H9 (cell line): Measurements from ENCODE around the gene PAK1. TPM values are rescaled to one million over a fixed set of nuclear protein-coding genes. Genes with fewer than 3 reads are reported as not detected.

ENCODE experiments used
- DNase-seq: peaks from one replicate; pipeline ENCODE4 v3.0.0-alpha.2; 2017
- H2AFZ ChIP-seq: one replicate; pipeline ENCODE4 v1.6.1; 2013; ENCODE audit warnings: mild to moderate bottlenecking, low read length, control low read depth, moderate library complexity
- H2AK5ac ChIP-seq: 2 replicates; pipeline ENCODE4 v1.6.1; 2013; ENCODE audit warnings: low read length, control low read depth, mixed read lengths; ENCODE audit not compliant: insufficient read length
- H2BK120ac ChIP-seq: one replicate; pipeline ENCODE4 v1.6.1; 2013; ENCODE audit warnings: low read depth, mild to moderate bottlenecking, low read length, control low read depth, inconsistent platforms; ENCODE audit not compliant: poor library complexity, severe bottlenecking
- H2BK12ac ChIP-seq: 2 replicates; pipeline ENCODE4 v1.6.1; 2013; ENCODE audit warnings: low read length, control low read depth, mixed read lengths, low read depth; ENCODE audit not compliant: insufficient read length
- H2BK15ac ChIP-seq: 2 replicates; pipeline ENCODE4 v1.6.1; 2013; ENCODE audit warnings: low read depth, low read length, control low read depth
- H2BK20ac ChIP-seq: one replicate; pipeline ENCODE4 v1.6.1; 2013; ENCODE audit warnings: low read depth, mild to moderate bottlenecking, low read length, control low read depth, inconsistent platforms; ENCODE audit not compliant: poor library complexity, severe bottlenecking
- H2BK5ac ChIP-seq: 2 replicates; pipeline ENCODE4 v1.6.1; 2013; ENCODE audit warnings: low read length, control low read depth, mixed read lengths; ENCODE audit not compliant: insufficient read length
- H3K14ac ChIP-seq: 2 replicates; pipeline ENCODE4 v1.6.1; 2013; ENCODE audit warnings: low read length, control low read depth; ENCODE audit not compliant: insufficient read depth
- H3K18ac ChIP-seq: 2 replicates; pipeline ENCODE4 v1.6.1; 2013; ENCODE audit warnings: low read depth, mild to moderate bottlenecking, mixed read lengths, low read length, control low read depth; ENCODE audit not compliant: insufficient read length
- H3K23ac ChIP-seq: 2 replicates; pipeline ENCODE4 v1.6.1; 2013; ENCODE audit warnings: low read length, control low read depth, mixed read lengths, low read depth; ENCODE audit not compliant: insufficient read length
- H3K23me2 ChIP-seq: 2 replicates; pipeline ENCODE4 v1.6.1; 2013; ENCODE audit warnings: low read depth, mild to moderate bottlenecking, mixed read lengths, low read length, control low read depth; ENCODE audit not compliant: insufficient read length, poor library complexity, severe bottlenecking
- H3K27ac ChIP-seq: 2 replicates; pipeline ENCODE4 v1.5.1; 2013; ENCODE audit warnings: low read length, control low read depth, mixed read lengths, low read depth; ENCODE audit not compliant: insufficient read length
- H3K27me3 ChIP-seq: 2 replicates; pipeline ENCODE4 v1.6.1; 2013; ENCODE audit warnings: low read length, control low read depth, inconsistent platforms; ENCODE audit not compliant: insufficient read depth
- H3K4ac ChIP-seq: 2 replicates; pipeline ENCODE4 v1.6.1; 2013; ENCODE audit warnings: low read depth, mild to moderate bottlenecking, control low read depth, inconsistent platforms, low read length, moderate library complexity
- H3K4me1 ChIP-seq: 2 replicates; pipeline ENCODE4 v1.6.1; 2013; ENCODE audit warnings: low read length, control low read depth, inconsistent platforms; ENCODE audit not compliant: insufficient read depth
- H3K4me2 ChIP-seq: 2 replicates; pipeline ENCODE4 v1.6.1; 2013; ENCODE audit warnings: low read length, control low read depth, mixed read lengths; ENCODE audit not compliant: insufficient read length, insufficient read depth
- H3K56ac ChIP-seq: 2 replicates; pipeline ENCODE4 v1.6.1; 2013; ENCODE audit warnings: low read depth, mild to moderate bottlenecking, mixed read lengths, low read length, control low read depth; ENCODE audit not compliant: insufficient read length
- H3K79me1 ChIP-seq: 2 replicates; pipeline ENCODE4 v1.6.1; 2013; ENCODE audit warnings: low read depth, mild to moderate bottlenecking, moderate library complexity, low read length, control low read depth, inconsistent platforms; ENCODE audit not compliant: insufficient read depth, poor library complexity, severe bottlenecking
- H3K79me2 ChIP-seq: 2 replicates; pipeline ENCODE4 v1.6.1; 2013; ENCODE audit warnings: low read length, control low read depth, inconsistent platforms; ENCODE audit not compliant: insufficient read depth
- H3K9ac ChIP-seq: 2 replicates; pipeline ENCODE4 v1.6.1; 2013; ENCODE audit warnings: low read length, control low read depth, mixed read lengths; ENCODE audit not compliant: insufficient read length; ENCODE audit errors: extremely low read depth
- H3K9me3 ChIP-seq: one replicate; pipeline ENCODE4 v1.6.1; 2013; ENCODE audit warnings: low read depth, low read length, inconsistent platforms; ENCODE audit not compliant: control insufficient read depth
- H3T11ph ChIP-seq: one replicate; pipeline ENCODE4 v1.6.1; 2013; ENCODE audit warnings: mild to moderate bottlenecking, low read length, control low read depth, inconsistent platforms
- H4K20me1 ChIP-seq: one replicate; pipeline ENCODE4 v1.6.1; 2013; ENCODE audit not compliant: control insufficient read depth, insufficient read length, insufficient read depth
- H4K5ac ChIP-seq: 2 replicates; pipeline ENCODE4 v1.6.1; 2013; ENCODE audit warnings: low read depth, mild to moderate bottlenecking, mixed read lengths, low read length, control low read depth; ENCODE audit not compliant: insufficient read length
- H4K8ac ChIP-seq: replicated peaks from 2 replicates; pipeline ENCODE4 v1.6.1; 2013; ENCODE audit warnings: low read length, control low read depth, mixed read lengths, low read depth; ENCODE audit not compliant: insufficient read length
- H4K91ac ChIP-seq: 2 replicates; pipeline ENCODE4 v1.6.1; 2013; ENCODE audit warnings: low read depth, mild to moderate bottlenecking, moderate library complexity, mixed read lengths, low read length, control low read depth; ENCODE audit not compliant: insufficient read length
- H3K27ac Mint-ChIP-seq, 3 experiments: 2 replicates in 2 of 3; 3 replicates in 1 of 3; pipeline ENCODE4 v1.8.0; 2020 to 2021; ENCODE audit warnings: mixed read lengths in 3 of 3, mild to moderate bottlenecking in 1 of 3, moderate library complexity in 1 of 3
- H3K27me3 Mint-ChIP-seq: 2 replicates; pipeline ENCODE4 v1.8.0; 2021; ENCODE audit warnings: low read depth, mild to moderate bottlenecking, moderate library complexity, mixed read lengths
- H3K36me3 Mint-ChIP-seq, 3 experiments: 2 replicates in 2 of 3; 3 replicates in 1 of 3; pipeline ENCODE4 v1.8.0; 2020 to 2021; ENCODE audit warnings: low read depth in 3 of 3, mixed read lengths in 3 of 3; ENCODE audit not compliant: insufficient read depth in 1 of 3
- H3K4me1 Mint-ChIP-seq, 2 experiments: 2 replicates each; pipeline ENCODE4 v1.8.0; 2020; ENCODE audit warnings: mixed read lengths in 2 of 2
- H3K4me3 Mint-ChIP-seq, 2 experiments: 2 replicates in 1 of 2; 3 replicates in 1 of 2; pipeline ENCODE4 v1.8.0; 2020 to 2021; ENCODE audit warnings: mild to moderate bottlenecking in 2 of 2, mixed read lengths in 2 of 2, moderate library complexity in 1 of 2
- H3K9me3 Mint-ChIP-seq, 2 experiments: 2 replicates in 1 of 2; 3 replicates in 1 of 2; pipeline ENCODE4 v1.8.0; 2020; ENCODE audit warnings: mild to moderate bottlenecking in 2 of 2, mixed read lengths in 2 of 2, moderate library complexity in 1 of 2
- WGBS: extraction: QIAGEN DNeasy Blood & Tissue Kit; methylation state at CpG from one replicate; pipeline ENCODE4 v1.1.7; 2013; ENCODE audit warnings: missing lambda C conversion rate, low lambda C conversion rate, mixed read lengths; ENCODE audit not compliant: insufficient read length; ENCODE audit errors: extremely low coverage; 5-methylcytosine and 5-hydroxymethylcytosine counted together
- total RNA-seq: library from RNA; stranded (reverse); gene quantifications from 2 replicates; pipeline ENCODE4 v1.2.1, GENCODE V29; 2021
- TF ChIP-seq, protein P1 (sequence below): fragments of 200-600 bp; sonication (generic); conservative IDR thresholded peaks from 3 replicates; pipeline ENCODE4 v1.8.0; 2021; ENCODE audit warnings: antibody characterized with exemption, mild to moderate bottlenecking

Gene PAK1
- total RNA-seq, 1 experiment from 2014 or later, result 122 TPM

DNA sequence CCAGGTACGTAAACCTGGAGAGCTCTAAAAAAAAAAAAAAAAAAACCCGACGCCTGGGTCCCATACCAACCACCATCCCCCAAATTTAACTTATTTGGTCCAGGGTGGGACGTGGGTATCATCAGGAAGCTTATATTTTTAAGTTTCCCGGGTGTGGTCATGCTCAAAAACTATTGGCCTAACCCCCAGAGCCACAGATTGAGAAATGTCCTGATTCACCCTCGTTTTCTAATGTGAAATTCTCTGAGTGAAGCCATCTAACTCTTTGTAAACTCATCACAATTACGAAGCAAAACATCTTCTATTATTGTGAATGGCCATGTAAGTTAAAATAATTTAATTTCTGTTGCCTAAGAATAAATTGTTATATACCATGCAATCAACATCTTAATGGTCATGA is 29.6 kb downstream of the PAK1 start:
- Histone ChIP-seq H3K9me3 (no peaks in the 10 kb centered on the region), H3K79me1 (peaks cover 7% of the 10 kb centered on the region), H2BK15ac (no peak overlapping the region), H2BK12ac (no peak overlapping the region), H3K14ac (no peak overlapping the region), H4K8ac (no peak overlapping the region), H3K27me3 (no peaks in the 10 kb centered on the region), H4K20me1 (no peaks in the 10 kb centered on the region), H3K4me2 (no peak overlapping the region), H3K18ac (no peak overlapping the region), H2BK120ac (no peak overlapping the region), H3K23ac (no peak overlapping the region), H3K56ac (no peak overlapping the region), H3K4me1 (peaks cover 10% of the 10 kb centered on the region), H2AK5ac (no peak overlapping the region), H4K5ac (no peak overlapping the region), H3K9ac (no peak overlapping the region), H4K91ac (no peak overlapping the region), H2BK5ac (no peak overlapping the region), H3K4ac (no peak overlapping the region), H2AFZ (no peak overlapping the region), H2BK20ac (no peak overlapping the region), H3K79me2 (peaks cover 23% of the 10 kb centered on the region; the same call in 1 of the 2 replicates), H3T11ph (no peak overlapping the region), H3K23me2 (no peaks in the 10 kb centered on the region), H3K27ac (no peak overlapping the region)
- H3K9me3 Mint-ChIP-seq, result no peaks in the 10 kb centered on the region
- TF ChIP-seq, protein P1, sequence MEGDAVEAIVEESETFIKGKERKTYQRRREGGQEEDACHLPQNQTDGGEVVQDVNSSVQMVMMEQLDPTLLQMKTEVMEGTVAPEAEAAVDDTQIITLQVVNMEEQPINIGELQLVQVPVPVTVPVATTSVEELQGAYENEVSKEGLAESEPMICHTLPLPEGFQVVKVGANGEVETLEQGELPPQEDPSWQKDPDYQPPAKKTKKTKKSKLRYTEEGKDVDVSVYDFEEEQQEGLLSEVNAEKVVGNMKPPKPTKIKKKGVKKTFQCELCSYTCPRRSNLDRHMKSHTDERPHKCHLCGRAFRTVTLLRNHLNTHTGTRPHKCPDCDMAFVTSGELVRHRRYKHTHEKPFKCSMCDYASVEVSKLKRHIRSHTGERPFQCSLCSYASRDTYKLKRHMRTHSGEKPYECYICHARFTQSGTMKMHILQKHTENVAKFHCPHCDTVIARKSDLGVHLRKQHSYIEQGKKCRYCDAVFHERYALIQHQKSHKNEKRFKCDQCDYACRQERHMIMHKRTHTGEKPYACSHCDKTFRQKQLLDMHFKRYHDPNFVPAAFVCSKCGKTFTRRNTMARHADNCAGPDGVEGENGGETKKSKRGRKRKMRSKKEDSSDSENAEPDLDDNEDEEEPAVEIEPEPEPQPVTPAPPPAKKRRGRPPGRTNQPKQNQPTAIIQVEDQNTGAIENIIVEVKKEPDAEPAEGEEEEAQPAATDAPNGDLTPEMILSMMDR, result no peak
- H3K27me3 Mint-ChIP-seq, result no peaks in the 10 kb centered on the region
- peaks cover 47 to 60% of the 10 kb centered on the region in 2 experiments for H3K4me1 Mint-ChIP-seq
- no CpG with 5 or more reads among the region's 7 CpGs for WGBS
- H3K27ac Mint-ChIP-seq, result no peak overlapping the region
- no peak overlapping the region for H3K4me3 Mint-ChIP-seq
- H3K36me3 Mint-ChIP-seq, result no peaks in the 10 kb centered on the region
- DNase-seq, result no peak
